ENCODE results near the gene COX14. TPM values are rescaled to one million over a fixed set of nuclear protein-coding genes. Genes with fewer than 3 reads are reported as not detected.

The COX14 gene
- total RNA-seq, 4 donors from 2014 or later: 14.3 to 121 (median 45.4) TPM

GRCh38 chr12:50088577-50089335, 23.3 kb upstream of the COX14 start:
- no peak for TF ChIP-seq POLR2A (IDR thresholded peaks at IDR 0.05)
- TF ChIP-seq CTCF (IDR thresholded peaks at IDR 0.05): peak; percentile 58 to 76 (median 62)
- no peaks in the 10 kb centered on the region for H3K4me1 ChIP-seq
- no peaks in the 10 kb centered on the region for H3K36me3 ChIP-seq
- DNase-seq: peak in 1 of 2 donors; percentile 52
- no peaks in the 10 kb centered on the region for H3K27me3 ChIP-seq
- intact Hi-C loops (cut with DNase I; ENCODE audit: low total_unique reads): no loop called here
- H3K4me3 ChIP-seq: no peak overlapping the region
- H3K27ac ChIP-seq: no peak overlapping the region
- H3K9me3 ChIP-seq: no peaks in the 10 kb centered on the region

- intact Hi-C loops (cut with DNase I; ENCODE audit: low total_unique reads): no loop called here
- no peak for DNase-seq
- H3K4me3 ChIP-seq: no peak overlapping the region
- no peak overlapping the region for H3K27ac ChIP-seq
- H3K9me3 ChIP-seq: no peaks in the 10 kb centered on the region
- no peaks in the 10 kb centered on the region for H3K36me3 ChIP-seq
- no peaks in the 10 kb centered on the region for H3K4me1 ChIP-seq
- no peak for TF ChIP-seq POLR2A (IDR thresholded peaks at IDR 0.05)
- no peak for TF ChIP-seq CTCF (IDR thresholded peaks at IDR 0.05)
- H3K27me3 ChIP-seq: no peaks in the 10 kb centered on the region
Measured at GRCh38 chr12:50089730-50090129, 22.3 kb upstream of the COX14 start.

GRCh38 chr12:50090391-50090790, 21.6 kb upstream of the COX14 start:
- Histone ChIP-seq H3K9me3 (no peaks in the 10 kb centered on the region), H3K36me3 (no peaks in the 10 kb centered on the region)
- intact Hi-C loops (cut with DNase I; ENCODE audit: low total_unique reads): no loop called here

GRCh38 chr12:50097952-50098351, 14.1 kb upstream of the COX14 start:
- intact Hi-C loops (cut with DNase I; ENCODE audit: low total_unique reads): no loop called here
- H3K27me3 ChIP-seq: no peaks in the 10 kb centered on the region
- no peak overlapping the region for H3K4me3 ChIP-seq
- H3K9me3 ChIP-seq: no peaks in the 10 kb centered on the region
- no peak overlapping the region for H3K27ac ChIP-seq
- TF ChIP-seq CTCF (IDR thresholded peaks at IDR 0.05) (no peak), POLR2A (IDR thresholded peaks at IDR 0.05) (no peak)
- no peaks in the 10 kb centered on the region for H3K36me3 ChIP-seq
- H3K4me1 ChIP-seq: no peaks in the 10 kb centered on the region
- no peak for DNase-seq

More at GRCh38 chr12:50090391-50090790, 21.6 kb upstream of the COX14 start:
- Histone ChIP-seq H3K27me3 (no peaks in the 10 kb centered on the region), H3K4me1 (no peaks in the 10 kb centered on the region), H3K27ac (no peak overlapping the region), H3K4me3 (no peak overlapping the region)
- TF ChIP-seq CTCF (IDR thresholded peaks at IDR 0.05) (no peak), POLR2A (IDR thresholded peaks at IDR 0.05) (no peak)
- no peak for DNase-seq

- no peaks in the 10 kb centered on the region for H3K36me3 ChIP-seq
- intact Hi-C loops (cut with DNase I; ENCODE audit: low total_unique reads): loop anchor here (10.0 kb wide), 1 partner anchor 75 kb away; no protein-coding TSS in a partner anchor
- H3K27ac ChIP-seq: no peak overlapping the region
Measured at GRCh38 chr12:50099302-50100008, 12.6 kb upstream of the COX14 start.

More at GRCh38 chr12:50099302-50100008, 12.6 kb upstream of the COX14 start:
- H3K9me3 ChIP-seq: no peaks in the 10 kb centered on the region
- TF ChIP-seq POLR2A (IDR thresholded peaks at IDR 0.05): no peak
- no peak for TF ChIP-seq CTCF (IDR thresholded peaks at IDR 0.05)
- H3K4me1 ChIP-seq: no peaks in the 10 kb centered on the region
- no peak overlapping the region for H3K4me3 ChIP-seq
- no peak for DNase-seq
- no peaks in the 10 kb centered on the region for H3K27me3 ChIP-seq

Data from uterus (tissue), 4 donors.